Measurements from ENCODE around the gene NENF.

GRCh38 chr1:212465311-212465710 lies 32.6 kb downstream of the NENF start:
- no peak for TF ChIP-seq REST (IDR thresholded peaks at IDR 0.05; ENCODE audit: low read depth, low read length)
- TF ChIP-seq ZBTB33 (IDR thresholded peaks at IDR 0.05; ENCODE audit: borderline replicate concordance, low read depth), result no peak
- no peak for TF ChIP-seq CTCF (IDR thresholded peaks at IDR 0.05)
- no peak for TF ChIP-seq POLR2AphosphoS5 (IDR thresholded peaks at IDR 0.05; ENCODE audit: low read depth, low read length)
- no peak for TF ChIP-seq MAX (IDR thresholded peaks at IDR 0.05; ENCODE audit: low read depth)
- TF ChIP-seq JUND (IDR thresholded peaks at IDR 0.05), result no peak

Data from SK-N-SH (cell line).